ENCODE results near the gene HES7.

HES7 gene

DNA sequence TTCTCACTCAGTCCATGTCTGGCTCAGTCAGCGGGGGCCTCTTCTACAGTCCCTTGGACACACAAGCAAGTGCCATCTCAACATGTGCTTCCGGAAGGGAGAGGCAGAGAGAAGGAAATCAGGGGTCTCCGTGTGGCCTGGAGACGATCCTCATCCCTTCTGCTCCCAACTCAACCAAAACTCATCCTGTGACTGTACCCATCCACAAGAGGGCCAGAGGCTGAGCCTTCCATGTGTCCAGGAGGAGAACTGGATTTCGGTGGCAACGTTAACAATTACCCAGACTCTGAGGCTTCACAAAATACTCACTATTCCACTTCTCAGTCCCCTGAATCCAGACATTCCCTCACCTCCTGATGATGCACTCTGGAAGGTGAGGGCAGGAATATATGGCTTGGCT lies 28.5 kb downstream of the HES7 start:
- TF ChIP-seq, protein P1, sequence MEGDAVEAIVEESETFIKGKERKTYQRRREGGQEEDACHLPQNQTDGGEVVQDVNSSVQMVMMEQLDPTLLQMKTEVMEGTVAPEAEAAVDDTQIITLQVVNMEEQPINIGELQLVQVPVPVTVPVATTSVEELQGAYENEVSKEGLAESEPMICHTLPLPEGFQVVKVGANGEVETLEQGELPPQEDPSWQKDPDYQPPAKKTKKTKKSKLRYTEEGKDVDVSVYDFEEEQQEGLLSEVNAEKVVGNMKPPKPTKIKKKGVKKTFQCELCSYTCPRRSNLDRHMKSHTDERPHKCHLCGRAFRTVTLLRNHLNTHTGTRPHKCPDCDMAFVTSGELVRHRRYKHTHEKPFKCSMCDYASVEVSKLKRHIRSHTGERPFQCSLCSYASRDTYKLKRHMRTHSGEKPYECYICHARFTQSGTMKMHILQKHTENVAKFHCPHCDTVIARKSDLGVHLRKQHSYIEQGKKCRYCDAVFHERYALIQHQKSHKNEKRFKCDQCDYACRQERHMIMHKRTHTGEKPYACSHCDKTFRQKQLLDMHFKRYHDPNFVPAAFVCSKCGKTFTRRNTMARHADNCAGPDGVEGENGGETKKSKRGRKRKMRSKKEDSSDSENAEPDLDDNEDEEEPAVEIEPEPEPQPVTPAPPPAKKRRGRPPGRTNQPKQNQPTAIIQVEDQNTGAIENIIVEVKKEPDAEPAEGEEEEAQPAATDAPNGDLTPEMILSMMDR (IDR thresholded peaks at IDR 0.05; ENCODE audit: low read depth, low read length) = no peak
- no peak overlapping the region for H3K4me3 ChIP-seq (ENCODE audit: low read depth, low read length)

DNA sequence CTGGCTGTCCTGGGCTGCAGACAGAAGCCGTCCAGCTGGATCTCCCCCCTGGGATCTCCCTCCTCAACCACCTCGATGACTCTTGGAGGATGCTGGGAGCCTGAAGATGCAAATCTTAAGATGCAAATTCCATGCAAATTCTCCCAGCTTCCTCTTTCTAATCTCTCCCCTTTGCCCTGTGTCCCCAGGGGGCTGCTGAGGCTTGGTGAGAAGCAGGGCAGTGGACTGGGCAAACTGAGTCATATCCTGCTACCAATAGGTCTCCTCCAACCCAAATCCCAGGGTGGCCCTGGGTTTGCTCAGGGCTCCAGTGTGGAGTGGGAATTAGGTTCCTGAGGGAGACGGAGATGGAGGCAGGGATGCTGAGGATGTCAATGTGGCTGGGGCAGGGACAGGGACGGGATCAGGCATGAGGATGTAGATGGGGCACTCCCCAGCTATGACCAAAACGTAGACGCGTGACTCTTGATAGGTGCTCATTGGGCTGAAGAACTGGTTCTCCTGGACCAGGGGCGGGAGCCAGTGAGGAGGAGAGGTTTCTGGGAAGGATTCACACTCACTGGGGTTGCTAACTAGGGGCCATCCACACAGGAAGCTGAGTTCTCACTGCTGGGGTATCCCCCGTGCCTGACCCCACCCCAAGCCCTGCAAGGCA lies 32.7 kb downstream of the HES7 start:
- Histone ChIP-seq H3K9me3 (ENCODE audit: severe bottlenecking) (no peaks in the 10 kb centered on the region), H3K27ac (no peak overlapping the region), H3K4me3 (ENCODE audit: low read depth, low read length) (no peak overlapping the region), H3K27me3 (ENCODE audit: insufficient read depth, low read depth, severe bottlenecking) (no peaks in the 10 kb centered on the region), H3K36me3 (no peaks in the 10 kb centered on the region)
- TF ChIP-seq, protein P1 (IDR thresholded peaks at IDR 0.05; ENCODE audit: low read depth, low read length) = no peak
- DNase-seq = no peak

More for the DNA sequence above, 28.5 kb downstream of the HES7 start:
- no peaks in the 10 kb centered on the region for H3K9me3 ChIP-seq (ENCODE audit: severe bottlenecking)
- no peaks in the 10 kb centered on the region for H3K27me3 ChIP-seq (ENCODE audit: insufficient read depth, low read depth, severe bottlenecking)
- DNase-seq = no peak
- no peak overlapping the region for H3K27ac ChIP-seq
- H3K36me3 ChIP-seq = no peaks in the 10 kb centered on the region

DNA sequence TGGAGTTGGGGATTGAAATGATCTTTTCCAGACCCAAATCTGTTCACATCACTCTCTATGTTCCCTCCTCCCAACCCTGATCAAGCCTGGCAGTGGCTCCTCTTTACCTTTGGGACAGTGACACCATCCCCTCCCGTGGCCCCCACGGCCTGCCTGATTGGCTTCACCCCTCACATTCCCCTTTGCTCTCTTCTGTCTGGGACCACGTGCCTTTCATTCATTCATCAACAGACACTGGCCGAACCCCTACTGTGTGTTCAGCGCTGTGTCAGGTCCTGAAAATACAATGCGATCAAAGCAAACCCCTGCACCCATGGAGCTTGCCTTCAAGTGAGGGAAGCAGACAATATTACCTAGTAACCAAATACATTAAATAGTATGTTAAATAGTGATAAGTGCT lies 34.2 kb downstream of the HES7 start:
- no peaks in the 10 kb centered on the region for H3K27me3 ChIP-seq (ENCODE audit: insufficient read depth, low read depth, severe bottlenecking)
- H3K4me3 ChIP-seq (ENCODE audit: low read depth, low read length) = no peak overlapping the region
- no peak for DNase-seq
- no peak overlapping the region for H3K27ac ChIP-seq
- TF ChIP-seq, protein P1 (IDR thresholded peaks at IDR 0.05; ENCODE audit: low read depth, low read length) = no peak
- no peaks in the 10 kb centered on the region for H3K9me3 ChIP-seq (ENCODE audit: severe bottlenecking)
- H3K36me3 ChIP-seq = no peaks in the 10 kb centered on the region

DNA sequence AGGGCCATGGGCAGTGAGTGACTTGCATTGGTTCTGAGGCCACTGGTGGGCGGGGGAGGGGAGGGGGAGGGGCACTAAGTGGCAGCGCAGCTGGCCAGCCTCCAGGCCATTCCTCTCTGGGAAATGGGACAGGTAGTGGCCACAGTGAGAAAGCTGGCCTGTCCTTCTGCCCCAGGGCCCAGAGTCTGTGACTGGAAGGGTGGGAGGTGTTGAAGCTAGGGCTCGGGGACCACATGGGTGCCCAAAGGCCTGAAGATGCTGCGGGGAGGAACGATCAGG lies 36.0 kb downstream of the HES7 start:
- Histone ChIP-seq H3K27ac (no peak overlapping the region), H3K27me3 (ENCODE audit: insufficient read depth, low read depth, severe bottlenecking) (no peaks in the 10 kb centered on the region), H3K4me3 (ENCODE audit: low read depth, low read length) (no peak overlapping the region), H3K9me3 (ENCODE audit: severe bottlenecking) (no peaks in the 10 kb centered on the region), H3K36me3 (no peaks in the 10 kb centered on the region)
- no peak for DNase-seq
- TF ChIP-seq, protein P1 (IDR thresholded peaks at IDR 0.05; ENCODE audit: low read depth, low read length) = no peak

DNA sequence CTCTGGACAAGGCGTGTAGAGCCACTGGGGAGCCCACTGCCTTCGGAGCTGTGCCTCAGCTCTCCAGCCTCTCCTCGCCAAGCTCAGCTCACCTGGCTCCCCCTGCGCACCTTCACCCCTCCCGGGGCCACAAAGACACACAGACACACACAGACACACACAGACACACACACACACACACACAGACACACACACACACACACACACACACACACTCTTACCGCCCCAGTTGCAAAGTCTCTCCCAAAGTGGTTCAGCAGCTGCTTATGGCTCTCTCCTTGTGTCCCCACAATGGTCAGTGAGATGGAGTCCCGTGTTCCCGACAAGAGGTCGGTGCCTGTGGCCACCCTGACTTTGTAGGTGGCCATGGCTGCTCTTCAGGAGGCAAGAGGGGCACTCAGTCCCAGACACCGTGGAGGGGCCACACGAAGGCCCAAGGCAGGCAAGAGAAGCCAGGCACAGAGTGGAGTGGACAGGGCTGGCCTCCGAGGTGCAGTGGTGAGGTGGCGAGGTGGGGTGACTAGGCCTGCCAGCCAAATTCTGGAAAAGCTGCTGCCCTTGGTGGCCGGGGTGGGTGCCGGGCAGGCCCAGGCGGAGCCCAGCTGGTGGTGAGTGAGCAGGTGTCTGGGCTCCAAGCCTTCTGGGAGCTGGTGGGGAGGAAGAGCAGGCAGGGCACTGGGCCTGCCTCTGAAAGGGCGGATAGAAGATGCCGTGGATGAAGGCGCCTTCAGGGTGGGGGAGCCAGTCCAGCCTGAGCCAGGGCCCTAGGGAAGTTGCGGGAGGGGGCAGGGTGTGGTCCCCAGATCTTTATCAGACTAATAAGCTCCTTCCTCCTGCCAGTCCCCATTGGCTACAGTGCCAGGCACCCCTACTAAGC lies 36.6 kb downstream of the HES7 start, which contains the start of gene ALOX12B:
Gene ALOX12B, minus strand, starts transcription at position 642 of the 877 bp plus-strand sequence. Its CDS starts 274 bp downstream, at position 368.
- Histone ChIP-seq H3K4me3 (ENCODE audit: low read depth, low read length) (no peak within 1 kb of the TSS), H3K9me3 (ENCODE audit: severe bottlenecking) (no peaks in the 10 kb centered on the region), H3K27me3 (ENCODE audit: insufficient read depth, low read depth, severe bottlenecking) (no peaks in the 10 kb centered on the region), H3K36me3 (no peaks in the 10 kb centered on the region), H3K27ac (no peak within 1 kb of the TSS)
- no peak for DNase-seq
- TF ChIP-seq, protein P1 (IDR thresholded peaks at IDR 0.05; ENCODE audit: low read depth, low read length) = no peak
